HEK293 (cell line): ENCODE data around the gene NR2F2.

Experiments
- KLF1 ChIP-seq: fragments of 450-650 bp; formaldehyde crosslinking; IDR thresholded peaks from 2 replicates; pipeline ENCODE4 v1.5.1; 2016; ENCODE audit warnings: missing biosample characterization, missing genetic modification characterization
- KLF16 ChIP-seq: fragments of 450-650 bp; formaldehyde crosslinking; IDR thresholded peaks from 2 replicates; pipeline ENCODE4 v1.5.1; 2017; ENCODE audit warnings: missing biosample characterization, missing genetic modification characterization
- ZFP37 ChIP-seq: fragments of 450-650 bp; formaldehyde crosslinking; IDR thresholded peaks from 2 replicates; pipeline ENCODE4 v1.5.1; 2016; ENCODE audit warnings: missing biosample characterization, missing genetic modification characterization
- ZNF138 ChIP-seq: fragments of 450-650 bp; formaldehyde crosslinking; IDR thresholded peaks from 2 replicates; pipeline ENCODE4 v1.5.1; 2016; ENCODE audit warnings: missing biosample characterization, missing genetic modification characterization, borderline replicate concordance
- ZNF174 ChIP-seq: fragments of 450-650 bp; formaldehyde crosslinking; IDR thresholded peaks from 2 replicates; pipeline ENCODE4 v1.5.0; 2017; ENCODE audit warnings: missing biosample characterization, mild to moderate bottlenecking, missing genetic modification characterization
- ZNF184 ChIP-seq: fragments of 450-650 bp; IDR thresholded peaks from 2 replicates; pipeline ENCODE4 v1.5.1; 2018; ENCODE audit warnings: missing biosample characterization, mild to moderate bottlenecking, missing genetic modification characterization
- ZNF274 ChIP-seq, 2 experiments: fragments of 200-500 bp in 1 of 2; fragments of 450-650 bp in 1 of 2; sonication (Bioruptor generic) in 1 of 2; formaldehyde crosslinking in 1 of 2; IDR thresholded peaks; 2 replicates each; pipeline versions ENCODE4 v1.5.1 to v1.6.1; 2014 to 2016; ENCODE audit warnings: borderline replicate concordance in 1 of 2, inconsistent platforms in 1 of 2, low read length in 1 of 2, missing biosample characterization in 1 of 2, missing genetic modification characterization in 1 of 2
- ZNF366 ChIP-seq: fragments of 450-650 bp; formaldehyde crosslinking; conservative IDR thresholded peaks from 2 replicates; pipeline ENCODE4 v1.5.1; 2016; ENCODE audit warnings: missing biosample characterization, missing genetic modification characterization
- ZNF623 ChIP-seq: fragments of 450-650 bp; formaldehyde crosslinking; IDR thresholded peaks from 2 replicates; pipeline ENCODE4 v1.5.1; 2016; ENCODE audit warnings: missing biosample characterization, missing genetic modification characterization
- ZNF658 ChIP-seq: fragments of 450-650 bp; formaldehyde crosslinking; IDR thresholded peaks from 2 replicates; pipeline ENCODE4; 2016; ENCODE audit warnings: missing biosample characterization, missing genetic modification characterization
- ZNF670 ChIP-seq: fragments of 450-650 bp; formaldehyde crosslinking; IDR thresholded peaks from 2 replicates; pipeline ENCODE4 v1.5.1; 2016; ENCODE audit warnings: missing biosample characterization, missing genetic modification characterization, low read depth
- ZNF677 ChIP-seq: fragments of 450-650 bp; IDR thresholded peaks from 2 replicates; pipeline ENCODE4 v1.5.0; 2018; ENCODE audit warnings: missing biosample characterization, mild to moderate bottlenecking, missing genetic modification characterization, moderate library complexity
- ZNF747 ChIP-seq: fragments of 450-650 bp; formaldehyde crosslinking; IDR thresholded peaks from 2 replicates; pipeline ENCODE4 v1.5.1; 2016; ENCODE audit warnings: missing biosample characterization, missing genetic modification characterization
- ZNF777 ChIP-seq: fragments of 450-650 bp; formaldehyde crosslinking; IDR thresholded peaks from 2 replicates; pipeline ENCODE4 v1.5.1; 2017; ENCODE audit warnings: missing biosample characterization, missing genetic modification characterization, borderline replicate concordance
- ZNF830 ChIP-seq: fragments of 450-650 bp; IDR thresholded peaks from 2 replicates; pipeline ENCODE4 v1.5.0; 2018; ENCODE audit warnings: missing biosample characterization, missing genetic modification characterization, low read depth, mild to moderate bottlenecking, moderate library complexity
- ZXDB ChIP-seq: fragments of 450-650 bp; formaldehyde crosslinking; IDR thresholded peaks from 2 replicates; pipeline ENCODE4 v1.5.1; 2016; ENCODE audit warnings: missing biosample characterization, missing genetic modification characterization
- TF ChIP-seq, protein P1 (sequence below): fragments of 450-650 bp; formaldehyde crosslinking; IDR thresholded peaks from 2 replicates; pipeline ENCODE4 v1.5.1; 2016; ENCODE audit warnings: missing biosample characterization, missing genetic modification characterization
- TF ChIP-seq, protein P2 (sequence below): fragments of 450-650 bp; formaldehyde crosslinking; IDR thresholded peaks from 2 replicates; pipeline ENCODE4 v1.5.1; 2016; ENCODE audit warnings: missing biosample characterization, missing genetic modification characterization
- TF ChIP-seq, protein P3 (sequence below): fragments of 450-650 bp; formaldehyde crosslinking; IDR thresholded peaks from 2 replicates; pipeline ENCODE4 v1.5.1; 2016; ENCODE audit warnings: missing biosample characterization, missing genetic modification characterization
- TF ChIP-seq, protein P4 (sequence below): fragments of 450-650 bp; formaldehyde crosslinking; IDR thresholded peaks from 2 replicates; pipeline ENCODE4 v1.5.1; 2016; ENCODE audit warnings: missing biosample characterization, missing genetic modification characterization
- TF ChIP-seq, protein P5 (sequence below): fragments of 450-650 bp; formaldehyde crosslinking; IDR thresholded peaks from 2 replicates; pipeline ENCODE4 v1.5.1; 2016; ENCODE audit warnings: missing biosample characterization, missing genetic modification characterization
- TF ChIP-seq, protein P6 (sequence below): fragments of 450-650 bp; formaldehyde crosslinking; IDR thresholded peaks from 2 replicates; pipeline ENCODE4 v1.5.1; 2016; ENCODE audit warnings: missing biosample characterization, missing genetic modification characterization
- TF ChIP-seq, protein P7 (sequence below): fragments of 450-650 bp; IDR thresholded peaks from 2 replicates; pipeline ENCODE4 v1.5.1; 2018; ENCODE audit warnings: missing biosample characterization, missing genetic modification characterization
- TF ChIP-seq, protein P8 (sequence below): fragments of 450-650 bp; formaldehyde crosslinking; IDR thresholded peaks from 2 replicates; pipeline ENCODE4 v1.5.1; 2017; ENCODE audit warnings: missing biosample characterization, missing genetic modification characterization

Gene NR2F2

DNA sequence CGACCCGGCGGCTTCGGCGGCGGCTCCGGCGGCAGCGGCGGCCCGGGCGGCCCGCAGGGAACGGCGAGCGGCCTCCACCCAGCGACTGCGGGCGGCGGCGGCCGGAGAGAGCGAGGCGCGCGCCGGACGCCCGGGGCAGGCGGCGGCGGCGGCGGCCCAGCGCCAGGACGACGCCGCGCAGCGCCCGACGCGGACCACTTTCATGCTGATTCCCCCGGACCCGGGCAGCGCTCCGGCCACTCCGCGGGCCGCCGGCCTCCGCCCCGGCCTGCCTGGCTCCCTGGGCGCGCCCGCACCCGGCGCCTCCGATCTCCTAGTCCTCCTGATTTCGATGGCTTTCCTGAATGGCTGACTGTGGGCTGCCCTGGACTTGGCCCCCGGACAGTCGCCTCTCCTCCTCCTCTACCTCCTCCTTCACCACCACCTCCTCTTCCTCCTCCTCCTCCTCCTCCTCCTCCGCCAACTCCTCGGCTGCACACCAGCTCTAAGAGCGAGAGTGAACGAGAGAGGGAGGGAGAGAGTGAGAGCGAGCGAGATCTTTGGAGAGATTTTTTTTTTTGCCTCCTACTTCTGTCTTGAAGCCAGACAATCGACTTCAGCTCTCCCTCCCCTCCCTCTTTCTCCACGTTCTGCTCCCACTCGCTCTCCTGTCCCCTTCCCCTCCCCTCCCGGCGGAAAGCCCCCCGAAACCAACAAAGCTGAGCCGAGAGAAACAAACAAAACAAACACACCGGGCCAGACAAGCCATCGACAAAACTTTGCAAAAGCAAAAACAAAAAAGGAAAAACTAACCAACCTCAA is 844 bp downstream of the NR2F2 start (continued):
- TF ChIP-seq ZNF366 = peak; percentile 69
- TF ChIP-seq KLF1 (tag by site-specific recombination) = no peak
- TF ChIP-seq ZNF138 = no peak
- TF ChIP-seq, protein P1, sequence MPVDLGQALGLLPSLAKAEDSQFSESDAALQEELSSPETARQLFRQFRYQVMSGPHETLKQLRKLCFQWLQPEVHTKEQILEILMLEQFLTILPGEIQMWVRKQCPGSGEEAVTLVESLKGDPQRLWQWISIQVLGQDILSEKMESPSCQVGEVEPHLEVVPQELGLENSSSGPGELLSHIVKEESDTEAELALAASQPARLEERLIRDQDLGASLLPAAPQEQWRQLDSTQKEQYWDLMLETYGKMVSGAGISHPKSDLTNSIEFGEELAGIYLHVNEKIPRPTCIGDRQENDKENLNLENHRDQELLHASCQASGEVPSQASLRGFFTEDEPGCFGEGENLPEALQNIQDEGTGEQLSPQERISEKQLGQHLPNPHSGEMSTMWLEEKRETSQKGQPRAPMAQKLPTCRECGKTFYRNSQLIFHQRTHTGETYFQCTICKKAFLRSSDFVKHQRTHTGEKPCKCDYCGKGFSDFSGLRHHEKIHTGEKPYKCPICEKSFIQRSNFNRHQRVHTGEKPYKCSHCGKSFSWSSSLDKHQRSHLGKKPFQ (tag by site-specific recombination) = no peak
- TF ChIP-seq, protein P2, sequence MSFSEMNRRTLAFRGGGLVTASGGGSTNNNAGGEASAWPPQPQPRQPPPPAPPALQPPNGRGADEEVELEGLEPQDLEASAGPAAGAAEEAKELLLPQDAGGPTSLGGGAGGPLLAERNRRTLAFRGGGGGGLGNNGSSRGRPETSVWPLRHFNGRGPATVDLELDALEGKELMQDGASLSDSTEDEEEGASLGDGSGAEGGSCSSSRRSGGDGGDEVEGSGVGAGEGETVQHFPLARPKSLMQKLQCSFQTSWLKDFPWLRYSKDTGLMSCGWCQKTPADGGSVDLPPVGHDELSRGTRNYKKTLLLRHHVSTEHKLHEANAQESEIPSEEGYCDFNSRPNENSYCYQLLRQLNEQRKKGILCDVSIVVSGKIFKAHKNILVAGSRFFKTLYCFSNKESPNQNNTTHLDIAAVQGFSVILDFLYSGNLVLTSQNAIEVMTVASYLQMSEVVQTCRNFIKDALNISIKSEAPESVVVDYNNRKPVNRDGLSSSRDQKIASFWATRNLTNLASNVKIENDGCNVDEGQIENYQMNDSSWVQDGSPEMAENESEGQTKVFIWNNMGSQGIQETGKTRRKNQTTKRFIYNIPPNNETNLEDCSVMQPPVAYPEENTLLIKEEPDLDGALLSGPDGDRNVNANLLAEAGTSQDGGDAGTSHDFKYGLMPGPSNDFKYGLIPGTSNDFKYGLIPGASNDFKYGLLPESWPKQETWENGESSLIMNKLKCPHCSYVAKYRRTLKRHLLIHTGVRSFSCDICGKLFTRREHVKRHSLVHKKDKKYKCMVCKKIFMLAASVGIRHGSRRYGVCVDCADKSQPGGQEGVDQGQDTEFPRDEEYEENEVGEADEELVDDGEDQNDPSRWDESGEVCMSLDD = peak; percentile 61; the same call in 1 of the 2 replicates
- no peak for TF ChIP-seq ZNF747 (tag by site-specific recombination)
- TF ChIP-seq, protein P3, sequence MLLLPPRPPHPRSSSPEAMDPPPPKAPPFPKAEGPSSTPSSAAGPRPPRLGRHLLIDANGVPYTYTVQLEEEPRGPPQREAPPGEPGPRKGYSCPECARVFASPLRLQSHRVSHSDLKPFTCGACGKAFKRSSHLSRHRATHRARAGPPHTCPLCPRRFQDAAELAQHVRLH (tag by site-specific recombination) = no peak
- TF ChIP-seq ZNF274 (IDR thresholded peaks at IDR 0.05; ENCODE audit: low read length) = no peak
- TF ChIP-seq ZNF274 (tag by site-specific recombination; IDR thresholded peaks at IDR 0.05; ENCODE audit: borderline replicate concordance) = no peak
- TF ChIP-seq ZNF677 (tag by site-specific recombination) = no peak
- no peak for TF ChIP-seq ZNF658 (tag by site-specific recombination)
- no peak for TF ChIP-seq ZNF174 (tag by site-specific recombination)
- no peak for TF ChIP-seq ZNF623 (tag by site-specific recombination)
- no peak for TF ChIP-seq ZNF670
- TF ChIP-seq KLF16 (tag by site-specific recombination) = no peak; the same call in 1 of the 2 replicates
- TF ChIP-seq, protein P4, sequence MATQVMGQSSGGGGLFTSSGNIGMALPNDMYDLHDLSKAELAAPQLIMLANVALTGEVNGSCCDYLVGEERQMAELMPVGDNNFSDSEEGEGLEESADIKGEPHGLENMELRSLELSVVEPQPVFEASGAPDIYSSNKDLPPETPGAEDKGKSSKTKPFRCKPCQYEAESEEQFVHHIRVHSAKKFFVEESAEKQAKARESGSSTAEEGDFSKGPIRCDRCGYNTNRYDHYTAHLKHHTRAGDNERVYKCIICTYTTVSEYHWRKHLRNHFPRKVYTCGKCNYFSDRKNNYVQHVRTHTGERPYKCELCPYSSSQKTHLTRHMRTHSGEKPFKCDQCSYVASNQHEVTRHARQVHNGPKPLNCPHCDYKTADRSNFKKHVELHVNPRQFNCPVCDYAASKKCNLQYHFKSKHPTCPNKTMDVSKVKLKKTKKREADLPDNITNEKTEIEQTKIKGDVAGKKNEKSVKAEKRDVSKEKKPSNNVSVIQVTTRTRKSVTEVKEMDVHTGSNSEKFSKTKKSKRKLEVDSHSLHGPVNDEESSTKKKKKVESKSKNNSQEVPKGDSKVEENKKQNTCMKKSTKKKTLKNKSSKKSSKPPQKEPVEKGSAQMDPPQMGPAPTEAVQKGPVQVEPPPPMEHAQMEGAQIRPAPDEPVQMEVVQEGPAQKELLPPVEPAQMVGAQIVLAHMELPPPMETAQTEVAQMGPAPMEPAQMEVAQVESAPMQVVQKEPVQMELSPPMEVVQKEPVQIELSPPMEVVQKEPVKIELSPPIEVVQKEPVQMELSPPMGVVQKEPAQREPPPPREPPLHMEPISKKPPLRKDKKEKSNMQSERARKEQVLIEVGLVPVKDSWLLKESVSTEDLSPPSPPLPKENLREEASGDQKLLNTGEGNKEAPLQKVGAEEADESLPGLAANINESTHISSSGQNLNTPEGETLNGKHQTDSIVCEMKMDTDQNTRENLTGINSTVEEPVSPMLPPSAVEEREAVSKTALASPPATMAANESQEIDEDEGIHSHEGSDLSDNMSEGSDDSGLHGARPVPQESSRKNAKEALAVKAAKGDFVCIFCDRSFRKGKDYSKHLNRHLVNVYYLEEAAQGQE (tag by site-specific recombination) = no peak; the same call in 1 of the 2 replicates
- no peak for TF ChIP-seq ZNF184
- TF ChIP-seq, protein P5, sequence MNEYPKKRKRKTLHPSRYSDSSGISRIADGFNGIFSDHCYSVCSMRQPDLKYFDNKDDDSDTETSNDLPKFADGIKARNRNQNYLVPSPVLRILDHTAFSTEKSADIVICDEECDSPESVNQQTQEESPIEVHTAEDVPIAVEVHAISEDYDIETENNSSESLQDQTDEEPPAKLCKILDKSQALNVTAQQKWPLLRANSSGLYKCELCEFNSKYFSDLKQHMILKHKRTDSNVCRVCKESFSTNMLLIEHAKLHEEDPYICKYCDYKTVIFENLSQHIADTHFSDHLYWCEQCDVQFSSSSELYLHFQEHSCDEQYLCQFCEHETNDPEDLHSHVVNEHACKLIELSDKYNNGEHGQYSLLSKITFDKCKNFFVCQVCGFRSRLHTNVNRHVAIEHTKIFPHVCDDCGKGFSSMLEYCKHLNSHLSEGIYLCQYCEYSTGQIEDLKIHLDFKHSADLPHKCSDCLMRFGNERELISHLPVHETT (tag by site-specific recombination) = no peak
- TF ChIP-seq ZNF777 (tag by site-specific recombination) = no peak
- TF ChIP-seq ZFP37 = peak; percentile 33; the same call in 1 of the 2 replicates
- TF ChIP-seq, protein P6, sequence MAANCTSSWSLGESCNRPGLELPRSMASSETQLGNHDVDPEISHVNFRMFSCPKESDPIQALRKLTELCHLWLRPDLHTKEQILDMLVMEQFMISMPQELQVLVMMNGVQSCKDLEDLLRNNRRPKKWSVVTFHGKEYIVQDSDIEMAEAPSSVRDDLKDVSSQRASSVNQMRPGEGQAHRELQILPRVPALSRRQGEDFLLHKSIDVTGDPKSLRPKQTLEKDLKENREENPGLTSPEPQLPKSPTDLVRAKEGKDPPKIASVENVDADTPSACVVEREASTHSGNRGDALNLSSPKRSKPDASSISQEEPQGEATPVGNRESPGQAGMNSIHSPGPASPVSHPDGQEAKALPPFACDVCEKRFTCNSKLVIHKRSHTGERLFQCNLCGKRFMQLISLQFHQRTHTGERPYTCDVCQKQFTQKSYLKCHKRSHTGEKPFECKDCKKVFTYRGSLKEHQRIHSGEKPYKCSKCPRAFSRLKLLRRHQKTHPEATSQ (tag by site-specific recombination) = no peak
- TF ChIP-seq ZNF830 (tag by site-specific recombination) = no peak
- TF ChIP-seq, protein P7, sequence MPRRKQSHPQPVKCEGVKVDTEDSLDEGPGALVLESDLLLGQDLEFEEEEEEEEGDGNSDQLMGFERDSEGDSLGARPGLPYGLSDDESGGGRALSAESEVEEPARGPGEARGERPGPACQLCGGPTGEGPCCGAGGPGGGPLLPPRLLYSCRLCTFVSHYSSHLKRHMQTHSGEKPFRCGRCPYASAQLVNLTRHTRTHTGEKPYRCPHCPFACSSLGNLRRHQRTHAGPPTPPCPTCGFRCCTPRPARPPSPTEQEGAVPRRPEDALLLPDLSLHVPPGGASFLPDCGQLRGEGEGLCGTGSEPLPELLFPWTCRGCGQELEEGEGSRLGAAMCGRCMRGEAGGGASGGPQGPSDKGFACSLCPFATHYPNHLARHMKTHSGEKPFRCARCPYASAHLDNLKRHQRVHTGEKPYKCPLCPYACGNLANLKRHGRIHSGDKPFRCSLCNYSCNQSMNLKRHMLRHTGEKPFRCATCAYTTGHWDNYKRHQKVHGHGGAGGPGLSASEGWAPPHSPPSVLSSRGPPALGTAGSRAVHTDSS (tag by site-specific recombination) = peak; percentile 99
- TF ChIP-seq ZXDB (tag by site-specific recombination) = no peak
- TF ChIP-seq, protein P8, sequence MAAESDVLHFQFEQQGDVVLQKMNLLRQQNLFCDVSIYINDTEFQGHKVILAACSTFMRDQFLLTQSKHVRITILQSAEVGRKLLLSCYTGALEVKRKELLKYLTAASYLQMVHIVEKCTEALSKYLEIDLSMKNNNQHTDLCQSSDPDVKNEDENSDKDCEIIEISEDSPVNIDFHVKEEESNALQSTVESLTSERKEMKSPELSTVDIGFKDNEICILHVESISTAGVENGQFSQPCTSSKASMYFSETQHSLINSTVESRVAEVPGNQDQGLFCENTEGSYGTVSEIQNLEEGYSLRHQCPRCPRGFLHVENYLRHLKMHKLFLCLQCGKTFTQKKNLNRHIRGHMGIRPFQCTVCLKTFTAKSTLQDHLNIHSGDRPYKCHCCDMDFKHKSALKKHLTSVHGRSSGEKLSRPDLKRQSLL (tag by site-specific recombination) = no peak
